Inferior parietal cortex (tissue), 1 donor: Measurements from ENCODE around the gene DSEL.

Experiments
- DNase-seq: peaks from one replicate; pipeline ENCODE4 v3.0.0-alpha.2; 2016; ENCODE audit errors: extremely low spot score

Gene DSEL

DNA sequence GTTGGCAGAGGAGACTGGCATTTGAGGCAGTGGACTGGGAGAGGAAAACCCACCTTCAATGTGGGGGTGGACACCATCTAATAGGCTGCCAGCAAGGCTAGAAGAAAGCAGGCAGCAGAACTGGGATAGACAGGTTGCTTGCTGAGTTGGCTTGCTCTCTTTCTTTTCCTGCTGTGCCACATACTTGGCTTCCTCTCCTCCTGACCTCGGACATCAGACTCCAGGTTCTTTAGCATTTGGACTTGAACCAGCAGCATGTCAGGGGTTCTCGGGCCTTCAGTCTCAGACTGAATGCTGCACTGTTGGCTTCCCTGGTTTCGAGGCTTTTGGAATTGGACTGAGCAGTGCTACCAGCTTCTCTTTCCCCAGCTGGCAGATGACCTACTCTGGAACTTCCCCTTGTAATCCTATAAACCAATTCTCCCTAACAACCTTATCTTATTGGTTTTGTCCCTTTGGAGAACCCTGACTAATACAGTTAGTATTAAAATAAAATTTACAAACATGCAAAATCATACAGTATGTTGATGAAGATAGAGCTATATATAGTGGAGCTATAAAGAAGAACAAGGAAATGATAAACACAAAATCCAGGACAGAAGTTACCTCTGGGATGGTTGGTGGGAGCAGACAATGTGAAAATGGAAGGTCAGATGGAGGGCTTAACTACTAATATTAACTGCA, 15.9 kb downstream of the DSEL start:
- no peak for DNase-seq

DNA sequence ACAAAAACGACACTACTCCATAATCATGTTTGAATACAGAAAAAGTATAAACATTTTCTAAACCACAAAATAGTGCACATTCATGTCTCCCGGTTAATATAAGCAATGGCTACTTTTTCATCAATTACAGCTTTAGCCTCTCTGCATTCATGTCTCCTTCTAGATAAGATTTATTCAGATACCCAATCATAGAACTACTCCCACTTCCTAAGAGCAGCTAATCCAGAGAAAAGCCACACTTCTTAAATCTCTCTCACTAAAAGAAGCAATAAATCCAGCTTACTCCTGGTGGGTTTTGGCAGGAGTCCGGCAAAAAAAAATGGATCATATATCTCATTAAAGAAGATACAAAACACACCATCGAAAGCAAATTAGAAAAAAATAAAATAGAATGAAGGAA, 20.1 kb downstream of the DSEL start:
- no peak for DNase-seq

DNA sequence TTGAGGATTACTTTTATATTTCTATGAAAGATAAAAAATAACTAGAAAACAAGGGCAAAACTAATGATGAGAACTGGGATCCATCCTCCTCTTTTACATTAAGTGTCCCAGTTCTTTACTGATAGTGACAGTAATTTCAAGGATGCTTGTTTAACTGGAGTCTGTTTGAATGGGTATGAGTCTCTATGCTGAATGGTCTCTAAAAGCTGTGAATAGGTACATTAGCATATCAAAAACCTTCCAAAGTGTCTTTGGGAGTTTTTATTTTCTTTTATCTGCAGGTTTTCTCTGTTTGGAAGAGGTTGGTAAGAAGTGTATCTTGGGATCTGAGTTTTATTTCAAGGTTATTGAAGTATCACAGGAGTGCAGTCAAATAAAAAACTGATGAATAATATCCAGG, 30.0 kb downstream of the DSEL start:
- DNase-seq: no peak

DNA sequence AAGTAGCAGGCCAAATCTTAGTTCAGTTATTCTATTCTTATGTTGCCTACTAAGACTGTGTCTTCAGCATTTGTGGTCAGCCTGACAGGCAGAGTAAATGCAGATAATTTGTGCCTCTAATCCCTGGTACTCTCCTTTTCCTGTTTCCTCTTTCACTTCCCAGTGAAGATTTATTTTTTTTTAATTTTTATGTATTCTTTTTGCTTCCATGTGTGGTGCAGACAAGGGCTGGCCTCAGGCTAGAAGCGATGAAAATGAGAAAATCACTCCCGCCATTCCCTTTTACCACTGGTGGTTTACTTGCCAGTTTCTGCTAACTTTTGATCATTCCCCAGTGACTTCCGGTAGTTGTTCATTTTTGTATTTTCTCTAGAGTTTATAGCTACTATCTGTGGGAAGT, 30.9 kb downstream of the DSEL start:
- DNase-seq: no peak

DNA sequence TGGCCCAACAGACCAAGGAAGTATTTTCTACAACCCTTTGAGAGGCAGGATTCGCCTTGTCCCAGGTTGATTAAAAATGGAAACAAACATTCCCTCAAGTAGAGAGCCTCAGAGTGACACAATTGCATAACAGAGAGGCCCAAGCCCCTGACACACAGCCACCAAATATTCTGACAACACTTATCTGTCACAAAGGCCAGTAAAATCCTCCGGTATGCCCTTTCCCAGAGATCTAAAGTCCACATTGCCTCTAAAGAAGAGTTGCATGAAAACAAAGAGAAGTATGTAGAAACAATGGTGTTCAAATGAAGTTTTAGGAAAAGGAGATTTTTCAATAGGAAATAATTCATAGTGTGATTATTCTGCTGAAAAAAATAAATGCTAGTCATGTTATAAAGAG, 32.1 kb downstream of the DSEL start:
- DNase-seq: no peak

DNA sequence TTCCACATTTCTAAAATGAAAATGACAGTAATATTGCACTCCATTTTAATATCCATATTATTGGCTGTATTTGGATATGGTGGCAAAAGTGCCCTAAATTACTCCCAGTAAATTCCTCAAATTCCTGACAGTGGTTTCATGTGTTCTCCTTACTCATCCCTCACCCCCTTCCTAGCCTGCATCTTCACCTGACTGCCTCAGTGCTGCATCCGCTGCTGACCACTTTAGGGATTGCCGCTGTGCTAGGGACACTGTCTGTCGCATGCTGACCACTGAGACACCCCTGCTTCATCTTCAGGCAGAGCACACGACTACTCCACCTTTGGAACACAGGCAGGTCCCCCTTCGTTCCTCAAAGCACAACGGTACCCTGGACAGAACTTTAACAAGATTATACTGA, 32.6 kb downstream of the DSEL start:
- no peak for DNase-seq

DNA sequence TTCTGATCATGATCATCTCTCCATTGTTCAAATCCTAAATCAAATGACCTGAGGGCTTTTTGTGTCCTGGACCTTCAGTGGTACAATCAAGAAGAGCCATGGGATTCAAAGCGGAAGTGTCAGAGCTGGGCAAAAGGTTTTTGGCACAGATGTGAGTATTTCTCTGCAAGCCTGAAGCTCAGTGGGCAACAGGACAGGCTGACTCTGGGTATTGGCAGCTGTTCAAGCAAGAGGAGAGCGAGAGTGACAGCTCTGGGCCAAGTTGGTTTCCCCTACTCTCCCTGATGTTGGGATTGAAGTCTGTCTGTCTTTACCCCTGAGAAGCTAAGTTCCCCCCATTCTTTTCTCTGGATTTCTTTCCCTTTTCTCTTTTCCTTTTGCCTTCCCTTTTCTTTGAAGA, 33.3 kb downstream of the DSEL start:
- no peak for DNase-seq

DNA sequence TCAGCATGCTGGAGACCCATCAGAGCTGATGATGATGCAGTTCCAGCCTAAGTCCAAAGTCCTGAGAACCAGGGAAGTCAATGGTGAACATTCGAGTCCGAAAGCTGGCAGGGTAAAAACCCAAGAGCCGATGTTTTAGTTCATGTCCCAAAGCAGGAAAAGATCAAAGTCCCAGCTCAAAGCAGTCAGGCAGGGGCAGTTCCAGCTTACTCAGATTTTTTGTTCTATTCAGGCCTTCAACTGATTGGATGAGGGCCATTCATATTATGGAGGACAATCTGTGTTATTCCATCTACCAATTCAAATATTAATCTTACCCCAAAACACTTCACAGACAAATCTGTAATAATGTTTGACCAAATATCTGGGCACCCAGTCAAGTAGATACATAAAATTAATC, 38.3 kb downstream of the DSEL start:
- no peak for DNase-seq

DNA sequence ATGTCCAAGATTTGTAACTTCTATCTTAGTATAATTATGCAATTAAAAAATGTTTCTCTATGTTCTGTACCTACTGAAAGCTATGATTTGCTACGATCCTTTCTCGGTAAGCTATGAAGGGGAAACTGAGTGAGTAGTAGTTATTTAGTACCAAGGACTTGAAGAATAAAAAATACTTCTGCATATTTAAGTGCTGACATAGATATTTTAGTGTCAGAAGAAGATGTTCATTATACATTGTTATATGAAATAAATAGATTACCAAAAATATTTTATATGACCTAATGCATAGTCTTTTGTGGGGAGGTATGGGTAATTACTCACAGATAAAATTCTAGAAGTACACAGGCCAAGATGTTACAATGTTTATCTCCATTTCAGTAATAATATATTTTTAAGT, 39.0 kb downstream of the DSEL start:
- no peak for DNase-seq

DNA sequence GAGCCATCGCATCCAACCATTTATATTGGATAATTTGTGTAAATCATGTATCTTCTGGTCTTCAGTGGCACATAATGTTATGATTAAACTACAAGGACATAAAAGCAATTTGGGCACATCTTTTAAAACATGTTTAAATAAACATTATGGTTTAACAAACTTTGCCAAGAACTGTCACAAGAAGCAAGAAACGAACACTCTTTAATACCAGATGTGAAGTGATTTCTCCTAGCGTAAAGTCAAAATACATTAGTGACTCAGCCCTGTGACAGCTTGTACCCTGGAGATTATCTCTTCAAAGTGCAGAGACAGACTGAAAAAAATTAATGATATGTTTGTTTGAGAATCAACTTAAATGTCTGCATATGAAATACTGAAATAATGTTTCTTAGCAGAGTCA, 39.9 kb downstream of the DSEL start:
- DNase-seq: no peak

DNA sequence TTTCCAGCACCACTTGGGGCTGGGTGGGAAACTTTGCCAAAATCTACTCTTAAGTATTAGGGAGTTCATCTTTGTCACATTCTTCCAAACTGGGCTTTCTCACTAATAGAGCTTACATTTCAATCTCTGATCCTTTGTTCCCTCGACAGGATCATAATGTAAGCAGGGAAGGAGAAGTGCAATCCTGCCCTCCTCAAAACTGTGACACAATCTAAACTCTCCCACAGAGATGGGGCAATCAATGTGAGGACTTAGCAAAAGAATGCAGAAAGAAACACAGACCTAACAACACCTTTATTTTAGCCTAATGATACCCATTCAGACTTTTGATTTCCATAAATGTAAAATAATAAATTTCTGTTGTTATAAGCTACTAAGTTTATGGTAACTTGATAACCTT, 40.8 kb downstream of the DSEL start:
- no peak for DNase-seq

DNA sequence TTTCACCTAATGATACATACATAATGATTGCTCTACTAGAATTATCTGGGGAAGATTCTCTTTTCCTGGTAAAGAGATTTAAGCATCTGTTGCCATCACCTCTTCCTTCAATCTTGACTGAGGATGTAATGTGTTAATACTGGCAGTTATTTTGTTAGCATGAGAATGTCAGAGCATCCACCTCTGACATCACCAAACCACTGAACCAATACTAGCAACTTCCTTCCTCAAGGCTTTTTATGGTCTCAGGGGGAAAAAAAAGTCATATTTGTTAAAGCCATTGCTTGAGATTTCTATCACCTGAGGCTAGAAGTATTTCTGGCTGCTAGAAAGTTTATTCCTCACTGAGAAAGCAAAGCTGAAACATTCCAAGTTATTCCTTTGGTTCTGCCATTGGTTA, 48.5 kb downstream of the DSEL start:
- DNase-seq: no peak

DNA sequence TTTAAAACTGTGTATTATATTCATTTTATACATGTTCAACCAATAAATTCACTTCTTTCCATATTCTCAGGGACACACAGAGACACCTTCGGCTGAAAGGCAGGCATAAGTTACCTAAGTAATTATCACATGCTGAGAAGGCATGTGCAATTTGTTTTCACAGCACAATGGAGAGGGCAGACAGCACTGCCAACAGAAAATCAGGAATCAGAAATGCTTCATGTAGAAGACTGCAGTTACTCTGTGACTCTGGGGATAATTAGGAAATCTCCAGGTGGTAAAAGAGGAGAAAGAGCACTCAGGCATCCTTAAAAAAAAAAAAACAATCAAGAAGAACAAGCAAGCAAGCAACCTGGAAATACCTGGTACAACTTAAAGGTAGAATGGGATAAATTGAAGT, 49.3 kb downstream of the DSEL start:
- DNase-seq: no peak

DNA sequence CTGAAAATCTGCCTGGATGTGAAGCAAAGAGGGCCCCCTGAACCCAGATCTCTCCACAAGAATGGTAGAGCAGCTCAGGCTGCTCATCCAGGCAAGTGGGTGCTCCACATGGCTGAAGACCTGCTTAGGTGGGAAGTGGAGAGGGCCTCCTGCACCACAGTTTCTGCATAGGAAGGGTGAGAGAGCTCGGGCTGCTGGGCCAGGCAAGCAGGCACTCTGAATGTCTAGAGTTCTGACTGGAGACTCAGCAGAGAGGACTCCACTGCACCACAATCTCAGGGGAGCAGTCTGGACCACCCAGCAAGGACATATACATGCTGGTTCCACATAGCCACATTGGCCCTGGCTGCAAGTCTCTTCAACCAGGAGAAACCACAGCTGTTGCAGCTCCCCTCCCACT, 52.0 kb downstream of the DSEL start:
- no peak for DNase-seq

DNA sequence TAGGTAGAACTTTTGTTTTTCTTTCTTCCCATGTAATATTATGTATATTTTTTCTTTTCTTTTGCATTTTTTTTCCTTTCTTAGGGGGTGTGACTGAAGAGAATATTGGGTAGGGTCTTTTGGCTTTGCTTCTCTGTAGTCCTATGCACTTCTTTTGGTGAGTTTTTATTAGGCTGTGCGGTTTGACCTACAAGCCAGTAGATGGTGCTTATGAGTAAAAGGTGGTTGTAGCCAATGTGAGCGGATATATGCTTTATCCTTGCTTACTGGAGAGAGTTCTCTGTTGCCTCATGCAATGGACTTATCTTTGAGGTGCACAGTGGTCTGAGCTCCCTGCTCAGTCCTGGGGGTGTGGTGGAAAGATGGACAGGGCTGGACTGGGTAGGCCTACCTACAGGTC, 52.7 kb downstream of the DSEL start:
- no peak for DNase-seq

DNA sequence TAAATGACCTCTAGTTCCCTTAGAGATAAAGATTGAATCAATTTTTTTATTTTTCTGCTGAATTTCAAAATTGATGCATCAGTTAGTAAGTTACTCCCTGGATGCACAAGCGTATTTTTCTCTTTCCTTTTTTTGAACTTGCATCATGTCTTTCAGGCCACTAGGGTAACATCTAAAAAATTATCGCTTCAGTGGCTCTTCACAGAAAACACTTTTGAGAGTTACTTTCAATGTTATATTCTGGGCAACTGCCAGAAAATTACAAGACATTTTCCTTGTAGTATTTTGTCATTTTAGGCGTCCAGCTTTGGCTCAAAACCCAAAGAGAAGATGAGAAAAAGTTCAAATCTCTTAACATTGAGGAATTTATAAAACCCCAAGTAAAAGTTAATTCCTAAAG, 59.8 kb downstream of the DSEL start:
- DNase-seq: no peak
